Measurements from ENCODE around the gene ZNF785.
"Not testable (repeated sequence)": the region's sequence is repeated elsewhere in the genome, so short reads cannot be mapped to it uniquely, and the experiment has no call there.

The ZNF785 gene

DNA sequence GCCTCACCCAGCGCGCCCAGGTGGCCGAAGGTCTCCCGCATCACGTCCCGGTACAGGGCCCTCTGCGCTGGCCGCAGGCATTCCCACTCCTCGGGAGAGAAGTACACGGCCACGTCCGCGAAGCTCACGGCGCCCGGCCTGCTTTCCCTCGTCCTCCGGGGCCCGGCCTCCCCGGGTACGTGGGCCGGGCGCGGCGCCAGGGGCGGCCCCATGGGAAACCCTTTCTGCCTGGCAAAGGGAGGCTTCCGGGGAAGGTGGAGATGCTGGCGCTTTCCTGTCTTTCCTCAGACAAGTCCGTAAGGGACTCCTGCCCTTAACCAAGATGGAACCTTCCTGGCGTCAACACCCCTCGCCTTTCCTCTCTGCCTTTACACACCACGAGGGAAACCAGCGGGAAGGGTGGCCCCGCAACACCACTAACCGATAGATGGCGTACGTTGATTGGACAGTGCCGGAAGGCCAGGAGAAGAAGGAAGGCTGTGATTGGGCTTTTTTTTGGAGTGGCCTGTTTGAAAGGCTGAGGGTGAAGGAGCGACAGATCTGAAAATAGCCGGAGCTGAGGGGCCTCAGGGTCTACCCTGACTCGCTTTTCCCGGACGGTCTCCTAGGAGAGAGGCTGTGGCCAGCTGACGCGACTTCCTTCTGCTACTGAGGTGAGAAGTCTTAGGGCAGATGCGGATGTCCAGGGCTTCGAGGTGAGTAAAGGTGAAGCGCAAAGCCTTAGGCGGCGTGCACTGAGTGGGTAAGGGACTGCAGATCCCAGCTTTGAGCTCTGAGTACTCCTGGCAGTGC, at the start of gene ZNF785:
TSS of gene ZNF785 (minus strand) at position 298 of the 792 bp plus-strand sequence. CDS start at position 212, 86 bp downstream.
- DNase-seq (ENCODE audit: low spot score): peak; percentile 99

DNA sequence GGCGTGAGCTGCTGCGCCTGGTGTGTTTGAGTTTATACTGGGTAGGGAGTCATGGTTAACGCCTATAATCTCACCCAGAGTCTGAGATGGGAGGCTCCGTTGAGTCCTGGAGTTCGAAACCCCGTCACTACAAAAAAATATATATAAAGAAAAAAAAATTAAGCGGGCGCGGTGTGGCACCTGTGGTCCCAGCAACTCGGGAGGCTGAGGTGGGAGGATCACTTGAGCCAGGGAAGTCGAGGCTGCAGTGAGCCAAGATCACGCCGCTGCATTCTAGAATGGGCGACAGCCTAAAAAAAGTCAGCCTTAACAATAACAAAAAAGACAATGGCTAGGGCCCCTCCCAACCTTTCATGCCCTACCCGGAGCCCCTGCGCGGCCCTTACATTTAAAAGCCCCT, 48.0 kb upstream of the ZNF785 start:
- DNase-seq (ENCODE audit: low spot score): no peak

DNA sequence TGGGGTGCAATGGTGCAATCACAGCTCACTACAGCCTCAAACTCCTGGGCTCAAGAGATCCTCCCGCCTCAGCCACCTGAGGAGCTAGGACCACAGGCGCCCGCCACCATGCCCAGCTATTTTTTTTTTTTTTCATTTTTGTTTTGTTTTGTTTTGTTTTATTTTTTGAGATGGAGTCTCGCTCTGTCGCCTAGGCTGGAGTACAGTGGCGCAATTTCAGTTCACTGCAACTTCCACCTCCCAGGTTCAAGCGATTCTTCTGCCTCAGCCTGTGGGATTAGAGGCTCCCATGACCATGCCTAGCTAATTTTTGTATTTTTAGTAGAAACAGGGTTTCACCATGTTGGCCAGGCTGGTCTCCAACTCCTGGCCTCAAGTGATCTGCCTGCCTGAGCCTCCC, 47.0 kb upstream of the ZNF785 start:
- not testable (repeated sequence) for DNase-seq (ENCODE audit: low spot score)

DNA sequence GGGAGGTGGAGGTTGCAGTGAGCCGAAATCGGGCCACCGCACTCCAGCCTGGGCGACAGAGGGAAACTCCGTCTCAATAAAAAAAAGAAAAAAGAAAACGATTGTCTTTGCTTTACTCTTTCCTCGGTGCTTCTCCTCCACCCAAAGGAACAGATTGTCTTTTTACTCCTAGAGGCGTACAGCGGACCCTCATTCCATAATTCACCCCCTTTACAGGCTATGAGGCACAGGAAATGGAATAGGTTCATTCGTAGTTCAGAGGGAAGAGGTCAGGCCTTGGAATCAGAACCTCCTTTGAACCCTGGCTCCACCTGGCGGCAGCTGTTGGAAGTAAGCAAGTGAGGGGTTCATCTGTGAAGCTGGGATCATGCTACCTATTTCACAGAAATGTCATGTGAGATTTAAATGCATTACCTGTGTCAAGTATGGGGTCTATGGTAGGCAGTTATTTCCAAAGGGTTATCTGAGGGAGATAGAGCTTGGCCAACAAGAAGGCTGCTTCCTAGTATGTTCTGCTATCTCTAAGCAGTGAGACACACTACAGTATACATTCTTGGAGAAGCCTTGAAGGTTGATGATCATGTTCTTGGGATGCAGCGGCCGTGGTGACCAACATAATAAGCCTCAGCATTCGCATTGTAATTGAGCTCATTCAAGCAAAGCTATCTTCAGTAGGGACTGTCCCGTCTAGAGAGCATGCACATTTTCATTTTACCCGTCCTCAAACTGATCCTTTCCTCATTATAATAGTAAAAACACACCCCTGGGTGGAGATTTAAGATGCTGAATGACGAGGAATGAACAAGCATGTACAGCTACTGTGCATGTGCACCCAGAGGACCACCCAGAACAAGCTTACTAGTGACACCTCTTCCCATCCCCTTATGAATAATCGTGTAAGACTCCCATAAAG, 43.4 kb upstream of the ZNF785 start:
- peak; percentile 64 for DNase-seq (ENCODE audit: low spot score)

DNA sequence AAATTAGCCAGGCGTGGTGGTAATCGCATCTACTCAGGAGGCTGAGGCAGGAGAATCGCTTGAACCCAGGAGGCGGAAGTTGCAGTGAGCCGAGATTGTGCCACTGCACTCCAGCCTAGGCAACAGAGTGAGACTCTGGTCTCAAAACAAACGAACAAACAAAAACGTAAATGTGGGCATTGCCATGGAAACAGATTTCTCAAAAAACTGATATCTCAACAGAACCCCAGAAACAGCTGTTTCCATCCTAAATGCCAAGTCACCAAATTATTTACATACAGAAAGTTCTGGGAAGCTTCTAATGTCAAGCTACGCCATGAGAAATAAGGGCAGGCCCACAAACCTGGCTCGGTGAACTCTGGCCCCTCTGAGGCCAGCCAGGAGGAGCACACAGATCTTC, 40.7 kb upstream of the ZNF785 start:
- no peak for DNase-seq (ENCODE audit: low spot score)

DNA sequence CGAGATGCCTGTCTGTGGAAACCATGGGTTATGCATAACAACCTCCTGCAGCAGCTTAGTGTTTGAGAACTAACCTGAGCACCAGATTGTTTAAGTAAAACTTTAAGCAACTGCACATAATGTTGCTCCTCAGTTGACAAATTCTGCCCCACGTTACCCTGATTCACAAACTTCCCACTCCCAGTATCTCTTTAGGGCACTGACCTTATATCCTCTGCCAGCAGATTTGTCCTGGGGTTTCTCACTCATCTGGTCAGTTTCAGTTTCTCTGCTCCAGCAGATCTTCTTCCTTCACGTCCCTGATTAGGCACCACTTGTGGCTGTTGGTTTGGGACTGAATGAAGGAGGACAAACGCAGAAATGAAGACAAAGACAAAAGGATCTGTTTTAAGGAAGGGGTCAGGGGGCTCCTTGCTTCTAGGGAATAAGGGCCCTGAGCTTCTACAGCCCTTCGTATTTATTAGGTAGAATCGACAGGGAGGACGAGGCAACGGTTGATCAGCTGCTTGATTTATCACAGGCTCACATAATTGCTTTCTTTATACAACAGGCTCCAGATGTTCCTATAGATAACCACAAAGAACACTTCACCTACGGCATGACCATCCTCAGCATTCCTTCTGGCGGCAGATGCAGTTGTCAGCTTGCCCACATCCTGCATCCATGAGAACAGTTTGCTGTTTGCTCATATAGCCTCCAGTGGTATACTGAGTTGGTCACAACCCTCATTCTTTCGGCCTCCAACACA, 38.2 kb upstream of the ZNF785 start:
- DNase-seq (ENCODE audit: low spot score): no peak

DNA sequence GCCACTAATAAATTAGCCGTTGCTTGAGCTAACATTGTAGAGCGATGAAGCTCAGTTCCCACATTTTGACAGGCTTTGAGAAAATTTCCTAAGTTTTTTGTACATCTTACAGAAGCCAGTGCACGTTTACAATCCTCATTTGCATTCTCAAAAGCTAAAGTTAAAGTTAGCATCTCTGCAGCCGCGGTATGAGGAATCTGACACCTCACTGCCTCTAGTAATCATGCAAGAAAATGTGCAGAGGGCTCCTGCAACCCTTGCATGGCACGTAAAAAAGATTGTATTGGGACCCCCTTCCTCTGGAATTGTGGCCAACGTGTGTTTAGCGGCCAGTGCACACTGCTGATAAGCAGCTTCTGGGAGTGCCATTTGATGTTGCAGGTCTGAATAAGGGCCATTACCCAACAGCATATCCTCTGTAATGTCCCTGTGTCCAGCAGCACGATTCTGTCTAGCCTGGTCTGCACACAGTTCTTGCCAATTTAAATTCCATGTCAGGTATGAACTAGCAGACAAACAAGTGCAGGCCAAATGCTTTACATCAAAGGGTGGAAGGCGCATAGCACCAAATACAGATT, 37.0 kb upstream of the ZNF785 start:
- no peak for DNase-seq (ENCODE audit: low spot score)

DNA sequence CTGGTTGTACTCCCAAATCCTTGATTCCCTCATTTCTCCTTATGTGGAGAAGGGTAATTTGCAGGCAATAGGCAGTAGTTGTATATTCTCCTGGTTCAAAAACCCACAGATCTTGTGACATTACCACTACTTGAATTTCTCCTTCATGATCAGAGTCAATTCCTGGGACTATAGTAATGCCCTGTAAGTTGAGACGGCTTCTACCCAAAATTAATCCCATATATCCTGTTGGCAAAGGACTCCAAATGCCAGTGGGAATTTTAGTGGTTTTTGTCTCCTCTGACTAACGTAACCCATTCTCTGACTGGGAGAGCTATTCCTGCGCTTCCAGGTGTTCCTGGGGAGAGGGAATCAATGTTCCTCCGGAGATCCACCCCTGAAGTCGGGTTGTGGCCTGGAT, 36.3 kb upstream of the ZNF785 start:
- DNase-seq (ENCODE audit: low spot score): no peak

DNA sequence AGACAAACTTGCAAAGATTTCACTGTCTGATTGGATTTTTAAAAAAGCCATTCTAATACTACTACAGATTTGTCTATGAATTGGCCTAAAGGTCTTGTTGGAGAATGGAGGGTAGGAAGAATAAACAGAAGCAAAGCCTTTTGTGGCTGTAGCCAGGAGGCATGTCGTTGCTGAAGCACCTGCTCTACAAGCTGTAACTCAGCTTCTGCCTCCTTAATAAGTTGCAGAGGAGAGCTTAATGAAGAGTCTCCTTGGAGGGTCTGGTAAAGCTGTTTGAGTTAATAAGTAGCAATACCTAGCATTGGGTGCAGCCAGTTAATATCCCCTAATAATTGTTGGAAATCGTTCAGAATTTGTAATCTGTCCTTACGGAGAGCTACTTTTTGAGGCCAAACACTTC, 34.7 kb upstream of the ZNF785 start:
- no peak for DNase-seq (ENCODE audit: low spot score)

DNA sequence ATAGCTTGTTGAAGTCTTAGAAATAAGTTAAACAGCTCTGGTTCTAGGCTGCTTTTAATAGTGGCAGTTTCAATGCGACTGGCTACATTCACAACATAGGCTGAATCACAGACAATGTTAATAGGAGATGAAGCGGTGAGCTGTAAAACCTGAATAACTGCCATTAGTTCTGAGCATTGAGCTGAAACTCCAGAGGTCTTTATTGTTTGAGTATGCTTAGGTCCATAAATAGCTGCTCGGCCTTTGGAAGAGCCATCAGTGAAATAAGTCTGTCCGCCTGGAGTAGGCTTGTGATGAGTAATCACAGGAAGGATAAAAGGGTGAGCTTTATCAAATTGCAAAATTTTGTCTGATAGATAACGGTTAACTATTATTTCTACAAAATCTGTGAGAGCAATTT, 34.1 kb upstream of the ZNF785 start:
- no peak for DNase-seq (ENCODE audit: low spot score)

DNA sequence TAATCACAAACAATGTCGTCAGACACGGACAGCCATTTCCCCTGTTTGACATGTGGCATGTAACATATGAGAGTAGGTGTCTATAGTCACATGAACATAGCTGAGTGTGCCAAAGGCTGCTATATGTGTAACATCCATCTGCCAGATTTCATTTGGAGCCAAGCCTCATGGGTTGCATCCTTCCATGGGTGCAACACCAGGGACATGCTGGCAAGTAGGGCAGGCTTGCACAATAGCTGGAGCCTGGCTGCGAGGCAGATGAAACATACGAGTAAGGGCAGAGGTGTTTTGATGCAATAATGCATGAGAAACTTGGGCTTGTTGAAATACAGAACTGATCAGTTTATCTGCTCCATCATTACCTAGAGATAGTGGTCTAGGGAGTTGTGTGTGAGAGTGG, 33.7 kb upstream of the ZNF785 start:
- DNase-seq (ENCODE audit: low spot score): no peak

DNA sequence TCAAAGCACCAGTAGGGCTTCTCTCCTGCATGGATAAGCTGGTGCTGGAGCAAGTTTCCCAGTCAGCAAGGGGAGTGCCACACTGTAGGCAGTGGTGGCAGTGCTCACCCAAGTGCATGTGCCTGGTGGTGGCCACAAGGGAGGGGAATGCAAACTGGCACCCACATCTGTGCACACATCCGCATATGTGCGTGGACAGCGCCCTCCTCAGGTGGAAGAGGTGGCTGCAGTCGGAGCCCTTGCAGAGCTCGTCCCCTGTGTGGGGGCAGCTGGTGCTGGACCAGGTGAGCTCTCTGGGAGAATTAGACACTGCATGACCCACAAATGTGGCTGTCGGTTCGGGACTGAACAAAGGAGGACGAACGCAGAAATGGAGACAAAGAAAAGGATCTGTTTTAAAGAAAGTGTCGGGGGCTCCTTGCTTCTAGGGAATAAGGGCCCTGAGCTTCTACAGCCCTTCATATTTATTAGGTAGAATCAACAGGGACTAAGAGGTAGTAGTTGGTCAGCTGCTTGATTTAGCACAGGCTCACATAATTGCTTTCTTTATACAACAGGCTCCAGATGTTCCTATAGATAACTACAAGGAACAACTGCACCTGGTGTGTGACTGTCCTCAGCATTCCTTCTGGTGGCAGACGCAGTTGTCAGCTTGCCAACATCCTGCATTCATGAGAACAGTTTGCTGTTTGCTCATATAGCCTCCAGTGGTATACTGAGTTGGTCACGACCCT, 30.0 kb upstream of the ZNF785 start:
- peak; percentile 21 for DNase-seq (ENCODE audit: low spot score)

DNA sequence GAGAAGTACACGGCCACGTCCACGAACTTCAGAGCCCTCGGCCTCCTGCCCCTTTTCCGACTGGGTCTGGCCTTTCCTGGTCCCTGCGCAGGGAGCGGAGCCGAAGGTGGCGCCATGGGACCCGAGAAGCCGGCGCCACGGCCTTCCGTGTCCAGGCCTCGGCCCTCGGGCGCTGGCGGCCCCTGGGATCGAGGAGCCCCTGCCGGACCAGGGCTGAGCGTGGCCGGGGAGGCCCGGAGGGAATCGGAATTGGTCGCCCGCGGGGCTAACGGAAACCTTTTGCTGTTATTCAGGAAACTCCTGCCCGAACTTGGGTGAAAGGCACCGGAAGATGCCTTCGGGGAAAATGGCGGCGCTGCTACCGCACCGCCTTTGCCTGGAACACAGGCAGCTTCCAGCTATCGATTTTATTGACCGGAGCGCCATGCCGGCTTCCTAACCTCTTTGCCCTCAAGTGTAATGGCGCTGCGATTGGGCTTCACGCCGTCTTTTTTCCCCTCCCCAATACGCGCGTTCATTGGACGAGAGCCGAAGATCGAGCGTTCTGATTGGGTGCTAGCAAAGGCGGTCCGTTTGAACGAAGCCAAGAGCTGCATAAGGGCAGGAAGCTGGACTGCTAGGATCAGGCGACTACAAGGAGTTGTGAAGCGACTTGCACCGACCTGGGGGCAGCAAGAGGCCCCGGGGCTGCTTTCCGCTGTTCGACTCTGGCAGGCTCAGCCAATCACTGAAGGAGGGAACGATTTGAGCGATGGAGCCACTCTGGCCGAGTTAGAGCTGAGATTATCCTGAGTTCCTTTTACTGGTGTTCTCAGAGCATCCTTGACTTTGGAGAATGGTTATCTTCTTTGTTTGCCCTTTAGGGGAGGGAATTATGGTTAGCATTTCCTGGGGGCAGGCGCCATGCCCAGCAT, 24.7 kb upstream of the ZNF785 start, which contains the start of gene ZNF689:
TSS of gene ZNF689 (minus strand) at position 464 of the 914 bp plus-strand sequence. CDS start at position 116, 348 bp downstream.
- peak; percentile 98 for DNase-seq (ENCODE audit: low spot score)

DNA sequence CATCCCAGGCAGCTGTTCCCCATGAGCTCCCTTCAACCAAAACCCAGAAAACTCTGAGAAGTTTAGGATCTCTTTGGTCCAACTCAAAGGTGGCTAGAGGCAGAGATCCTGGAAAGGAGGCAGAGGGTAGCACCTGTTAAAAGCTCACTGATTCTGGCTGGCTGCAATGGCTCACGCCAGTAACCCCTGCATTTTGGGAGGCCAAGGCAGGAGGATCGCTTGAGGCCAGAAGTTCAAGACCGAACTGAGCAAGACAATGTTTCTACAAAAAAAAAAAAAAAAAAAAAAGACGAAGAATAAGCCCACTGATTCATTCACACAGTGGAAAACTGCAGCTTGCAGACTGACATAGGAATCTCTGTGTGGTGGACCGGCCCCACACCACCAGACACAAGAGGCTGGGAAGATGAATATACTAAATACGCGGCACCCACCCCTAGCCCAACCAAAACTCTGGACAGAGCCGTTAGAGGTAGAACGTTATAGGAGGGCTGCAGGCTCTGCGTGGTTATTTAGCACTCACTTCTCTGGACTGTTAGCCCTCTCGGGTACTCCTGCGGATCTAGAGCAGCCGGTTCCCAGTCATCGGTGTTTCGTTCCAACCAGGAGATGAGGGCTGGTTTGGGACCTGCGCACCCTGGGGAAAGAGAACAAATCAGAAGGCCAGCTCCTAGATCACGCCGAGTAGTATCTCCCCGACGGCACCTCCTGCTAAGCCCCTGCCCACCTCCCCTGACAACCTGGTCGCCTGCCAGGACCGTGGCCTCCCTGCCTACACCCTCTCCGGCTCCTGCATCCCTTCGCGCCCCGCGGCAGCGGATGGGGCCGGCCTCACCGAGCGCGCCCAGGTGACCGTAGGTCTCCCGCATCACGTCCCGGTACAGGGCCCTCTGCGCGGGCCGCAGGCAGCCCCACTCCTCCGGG, 23.8 kb upstream of the ZNF785 start:
- peak; percentile 56 for DNase-seq (ENCODE audit: low spot score)

DNA sequence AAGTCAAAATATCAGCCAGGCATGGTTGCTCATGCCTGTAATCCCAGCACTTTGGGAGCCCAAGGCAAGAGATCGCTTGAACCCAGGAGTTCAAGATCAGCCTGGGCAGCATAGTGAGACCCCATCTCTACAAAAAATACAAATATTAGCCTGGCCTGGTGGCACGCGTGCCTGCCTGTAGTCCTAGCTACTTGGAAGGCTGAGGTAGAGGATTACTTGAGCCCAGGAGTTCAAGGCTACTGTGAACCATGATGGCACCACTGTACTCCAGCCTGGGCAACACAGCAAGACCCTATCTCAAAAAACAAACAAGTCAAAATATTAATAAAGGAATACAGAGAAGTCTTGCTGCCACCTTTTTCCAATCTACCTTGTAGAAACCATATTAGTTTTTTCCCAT, 20.5 kb upstream of the ZNF785 start:
- DNase-seq (ENCODE audit: low spot score): no peak

DNA sequence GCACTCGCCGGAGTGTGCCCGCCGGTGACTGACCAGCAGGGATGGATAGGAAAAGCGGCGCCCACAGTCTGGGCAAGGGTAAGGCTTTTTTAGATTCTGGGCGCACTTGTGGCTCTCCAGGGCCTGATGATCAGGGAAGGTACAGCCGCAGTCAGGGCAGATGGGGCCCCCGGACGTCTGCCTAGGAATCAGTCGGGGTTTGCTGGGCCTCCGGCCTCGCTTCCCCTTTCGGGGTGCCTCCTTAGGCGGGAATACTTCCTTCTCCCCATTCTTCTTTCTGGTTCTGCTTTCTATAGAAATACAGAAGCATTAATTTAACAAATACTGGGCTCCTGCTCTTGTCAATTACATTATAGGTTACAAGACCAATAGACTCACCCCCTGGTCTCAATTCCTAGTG, 19.7 kb upstream of the ZNF785 start:
- DNase-seq (ENCODE audit: low spot score): no peak

DNA sequence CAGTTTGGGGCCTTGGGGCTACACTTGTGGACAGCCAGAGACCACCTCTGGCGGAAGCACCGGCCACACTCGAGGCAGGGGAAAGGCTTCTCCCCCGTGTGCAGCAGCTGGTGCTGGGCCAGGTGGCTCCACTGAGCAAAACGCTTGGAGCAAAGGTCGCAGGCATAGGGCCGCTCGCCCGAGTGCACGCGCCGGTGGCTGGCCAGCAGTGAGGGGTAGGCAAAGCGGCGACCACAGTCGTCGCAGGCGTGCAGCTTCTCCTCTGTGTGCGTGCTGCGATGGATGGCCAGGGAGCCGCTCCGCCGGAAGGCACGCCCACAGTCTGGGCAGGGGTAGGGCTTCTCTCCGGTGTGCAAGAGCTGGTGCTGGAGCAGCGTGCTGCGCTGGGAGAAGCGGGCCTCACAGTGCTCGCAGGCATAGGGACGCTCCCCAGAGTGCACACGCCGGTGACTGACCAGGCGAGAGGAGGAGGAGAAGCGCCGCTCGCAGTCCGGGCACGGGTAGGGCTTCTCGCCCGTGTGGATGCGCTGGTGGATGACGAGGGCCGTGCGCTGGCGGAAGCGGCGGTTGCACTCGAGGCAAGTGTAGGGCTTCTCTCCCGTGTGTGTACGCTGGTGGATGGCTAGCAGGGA, 18.9 kb upstream of the ZNF785 start:
- no peak for DNase-seq (ENCODE audit: low spot score)

DNA sequence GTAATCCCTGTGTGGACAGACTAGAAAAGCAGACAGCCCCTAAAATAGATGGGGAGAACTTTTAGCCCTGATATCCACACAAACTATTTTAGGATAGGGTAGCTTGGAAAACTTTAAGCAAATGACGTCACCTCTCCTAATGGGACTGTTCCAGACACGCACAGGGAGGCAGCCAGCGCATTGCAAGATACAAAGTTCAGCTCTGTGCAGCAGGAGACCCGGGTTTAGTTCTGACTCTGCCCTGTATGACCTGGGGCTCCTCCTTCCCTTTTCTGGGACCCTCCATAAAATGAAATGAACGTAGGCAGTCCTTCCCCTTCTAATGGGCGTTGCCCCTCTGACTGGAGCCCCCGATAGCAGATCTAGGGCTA, 18.4 kb upstream of the ZNF785 start:
- no peak for DNase-seq (ENCODE audit: low spot score)

Data from hepatic stellate cell (primary cell).